Upper lobe of left lung (tissue), 4 donors: ENCODE data around the gene CNOT8.

Experiments
- EP300 ChIP-seq, 4 donors: sonication (generic); formaldehyde crosslinking; IDR thresholded peaks; one replicate each; pipeline ENCODE4 v1.5.1; 2017; ENCODE audit warnings: antibody characterized with exemption in 4 of 4, control low read depth in 2 of 4
- POLR2AphosphoS5 ChIP-seq, 2 donors: sonication (generic); formaldehyde crosslinking; IDR thresholded peaks; one replicate each; pipeline ENCODE4 v1.5.1; 2017; ENCODE audit warnings: antibody characterized with exemption in 2 of 2
- TF ChIP-seq, protein P1 (sequence below), 6 experiments: fragments of 450-650 bp in 4 of 6; fragments of 200-600 bp in 2 of 6; sonication (generic) in 2 of 6; IDR thresholded peaks; one replicate each; pipeline ENCODE4 v1.5.1; 2016 to 2019; ENCODE audit warnings: antibody characterized with exemption in 6 of 6

DNA sequence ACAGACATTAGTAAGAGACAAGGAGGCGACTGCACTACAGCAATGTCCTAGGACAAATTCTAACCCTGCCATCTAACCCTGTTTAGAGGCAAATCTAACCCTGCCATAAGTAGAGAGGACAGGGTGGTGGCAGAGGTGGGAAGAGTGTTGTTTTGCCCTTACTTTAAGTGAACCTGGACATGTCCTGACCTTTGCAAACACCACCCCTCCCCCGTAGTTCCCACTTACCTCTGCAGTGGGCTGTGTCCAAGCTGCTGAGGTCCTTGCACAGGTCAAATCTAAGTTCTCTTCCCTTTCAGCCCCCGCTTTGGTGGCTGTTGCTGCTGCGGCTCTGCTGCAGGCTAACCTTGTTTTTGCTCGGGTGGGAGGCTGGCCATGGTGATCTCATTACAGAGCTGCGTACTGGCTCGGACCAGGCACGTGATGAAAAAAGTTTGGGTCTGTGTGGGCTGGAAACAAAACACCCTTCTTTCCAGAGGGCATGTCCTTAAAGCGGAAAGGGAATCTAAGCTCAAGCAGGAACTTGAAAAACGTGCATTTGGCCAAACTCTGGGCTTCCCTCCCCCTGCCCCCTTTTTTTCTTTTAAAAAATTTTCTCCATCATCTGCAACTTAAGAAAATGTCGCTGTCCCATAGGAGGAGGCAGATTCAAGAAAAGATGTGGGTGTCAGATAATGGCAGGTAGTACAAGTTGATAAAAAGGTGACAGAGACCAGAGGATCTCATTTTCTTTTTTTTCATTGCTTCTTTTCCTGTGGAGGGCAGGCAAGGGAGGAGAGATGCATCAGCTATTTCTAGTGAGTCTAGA lies 8.0 kb upstream of the CNOT8 start, which contains the start of gene FAXDC2:
- TF ChIP-seq, protein P1, sequence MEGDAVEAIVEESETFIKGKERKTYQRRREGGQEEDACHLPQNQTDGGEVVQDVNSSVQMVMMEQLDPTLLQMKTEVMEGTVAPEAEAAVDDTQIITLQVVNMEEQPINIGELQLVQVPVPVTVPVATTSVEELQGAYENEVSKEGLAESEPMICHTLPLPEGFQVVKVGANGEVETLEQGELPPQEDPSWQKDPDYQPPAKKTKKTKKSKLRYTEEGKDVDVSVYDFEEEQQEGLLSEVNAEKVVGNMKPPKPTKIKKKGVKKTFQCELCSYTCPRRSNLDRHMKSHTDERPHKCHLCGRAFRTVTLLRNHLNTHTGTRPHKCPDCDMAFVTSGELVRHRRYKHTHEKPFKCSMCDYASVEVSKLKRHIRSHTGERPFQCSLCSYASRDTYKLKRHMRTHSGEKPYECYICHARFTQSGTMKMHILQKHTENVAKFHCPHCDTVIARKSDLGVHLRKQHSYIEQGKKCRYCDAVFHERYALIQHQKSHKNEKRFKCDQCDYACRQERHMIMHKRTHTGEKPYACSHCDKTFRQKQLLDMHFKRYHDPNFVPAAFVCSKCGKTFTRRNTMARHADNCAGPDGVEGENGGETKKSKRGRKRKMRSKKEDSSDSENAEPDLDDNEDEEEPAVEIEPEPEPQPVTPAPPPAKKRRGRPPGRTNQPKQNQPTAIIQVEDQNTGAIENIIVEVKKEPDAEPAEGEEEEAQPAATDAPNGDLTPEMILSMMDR (IDR thresholded peaks at IDR 0.05): no peak
- TF ChIP-seq POLR2AphosphoS5 (IDR thresholded peaks at IDR 0.05): peak in 1 of 2 donors; percentile 82
- TF ChIP-seq EP300 (IDR thresholded peaks at IDR 0.05): no peak
